GM20000 (cell line): ENCODE data around the gene NLGN1.

Source experiments
- DNase-seq: peaks from one replicate; pipeline ENCODE4 v3.0.0; 2012; ENCODE audit warnings: low spot score
- CTCF ChIP-seq: IDR thresholded peaks from 2 replicates; pipeline ENCODE4 v1.5.1; 2012; ENCODE audit warnings: mild to moderate bottlenecking, control low read depth; ENCODE audit errors: extremely low read depth, missing control alignments

Gene NLGN1

GRCh38 chr3:174303907-174304560, 906.5 kb downstream of the NLGN1 start:
- no peak for DNase-seq
- TF ChIP-seq CTCF, result no peak

DNA sequence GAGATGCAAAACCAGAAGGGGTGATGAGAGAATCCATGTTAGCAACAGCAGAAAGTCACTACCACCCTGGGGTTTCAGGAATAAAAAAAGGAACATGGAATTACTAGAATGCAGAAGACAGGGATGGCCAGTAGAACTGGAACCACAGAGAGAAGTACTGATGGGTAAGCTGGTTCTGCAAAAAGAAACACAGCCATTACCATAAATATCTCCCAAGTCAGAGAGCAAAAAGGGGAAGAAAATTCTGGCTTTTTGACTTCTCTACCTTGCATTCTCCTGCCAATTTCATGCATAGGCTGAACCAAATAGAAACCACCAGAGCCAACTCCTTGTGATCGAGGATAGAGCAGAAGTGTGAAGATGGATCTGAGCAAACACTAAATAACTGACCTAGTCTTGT, 911.2 kb downstream of the NLGN1 start:
- DNase-seq, result no peak
- no peak for TF ChIP-seq CTCF

DNA sequence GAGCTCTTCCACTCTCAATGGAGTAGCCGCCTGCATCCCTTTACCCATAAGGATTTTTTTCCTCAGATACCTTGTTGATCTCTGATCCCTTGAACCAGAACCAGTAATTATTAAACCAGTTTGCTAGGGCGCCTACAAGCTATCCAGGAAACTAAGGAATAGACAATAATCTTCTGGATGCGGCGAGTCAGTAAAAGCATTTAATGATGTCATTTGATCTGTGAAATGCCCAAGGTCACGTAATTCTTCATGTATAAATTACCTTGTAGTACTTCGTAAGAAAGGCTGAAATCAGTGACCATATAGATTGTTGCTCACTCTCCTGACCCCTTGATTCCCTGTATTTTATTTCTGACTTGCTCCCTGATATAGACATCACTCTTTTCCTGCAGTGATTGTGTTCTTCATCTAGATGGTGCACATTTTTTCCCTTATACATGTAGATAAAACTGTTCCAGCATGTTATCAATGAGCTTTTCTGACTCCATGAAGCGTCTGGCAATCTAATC, 913.0 kb downstream of the NLGN1 start:
- TF ChIP-seq CTCF, result no peak
- DNase-seq, result no peak

DNA sequence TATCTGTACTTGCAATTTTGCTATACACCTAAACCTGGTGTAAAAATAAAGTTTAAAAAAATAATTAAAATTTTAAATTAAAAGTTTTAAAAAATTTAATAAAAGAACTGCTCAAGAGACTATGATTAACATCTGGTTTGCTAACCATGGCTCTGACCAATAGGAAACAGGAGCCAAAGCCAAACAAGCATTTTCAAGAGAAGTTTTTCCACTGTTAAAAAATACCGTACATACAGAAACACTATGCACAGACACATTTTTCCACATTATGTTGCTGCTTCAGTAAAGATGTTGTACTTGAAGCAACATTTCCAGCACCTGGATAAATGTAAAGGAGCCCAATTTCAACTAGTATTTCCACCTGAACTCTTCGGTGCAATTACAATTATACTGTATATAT, 917.7 kb downstream of the NLGN1 start:
- no peak for DNase-seq
- no peak for TF ChIP-seq CTCF

- no peak for TF ChIP-seq CTCF
Measured at GRCh38 chr3:174317005-174317404, 919.5 kb downstream of the NLGN1 start.

GRCh38 chr3:174318181-174318580, 920.6 kb downstream of the NLGN1 start:
- TF ChIP-seq CTCF, result no peak
- no peak for DNase-seq

More at GRCh38 chr3:174317005-174317404, 919.5 kb downstream of the NLGN1 start:
- no peak for DNase-seq

DNA sequence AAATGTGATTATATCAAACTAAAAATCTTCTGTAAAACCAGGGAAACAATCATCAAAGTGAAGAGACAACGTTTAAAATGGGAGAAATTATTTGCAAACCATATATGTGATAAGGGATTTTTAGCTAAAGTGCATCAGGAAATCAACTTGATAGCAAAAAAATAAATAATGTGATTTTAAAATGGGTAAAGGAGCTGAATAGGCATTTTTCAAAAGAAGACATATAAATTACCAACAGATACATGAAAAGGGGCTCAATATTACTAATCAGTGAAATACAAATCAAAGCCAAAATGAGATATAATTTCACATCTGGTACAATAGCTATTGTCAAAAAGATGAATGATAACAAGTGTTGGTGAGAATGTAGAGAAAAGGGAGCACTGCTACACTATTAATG, 924.0 kb downstream of the NLGN1 start:
- no peak for DNase-seq
- no peak for TF ChIP-seq CTCF
